Keratinocyte (primary cell): ENCODE results near the gene RBM47. TPM values are rescaled to one million over a fixed set of nuclear protein-coding genes. Genes with fewer than 3 reads are reported as not detected.

Experiments
- DNase-seq: peaks from one replicate; pipeline ENCODE4 v3.0.0-alpha.2; 2011; ENCODE audit warnings: low read depth, missing footprints, low spot score
- FAIRE-seq: peaks from 2 replicates; lab custom pipeline; 2011; peaks lifted over from hg19 to GRCh38; lab: Jason Lieb, UNC
- H2AFZ ChIP-seq: 2 replicates; pipeline ENCODE4 v1.6.0; 2012; ENCODE audit warnings: low read length, control low read depth, inconsistent platforms; ENCODE audit not compliant: control insufficient read depth
- H3K27ac ChIP-seq: 2 replicates; pipeline ENCODE4 v1.5.1; 2011; ENCODE audit warnings: low read length; ENCODE audit not compliant: control insufficient read depth, insufficient read depth
- H3K27me3 ChIP-seq: 3 replicates; pipeline ENCODE4 v1.6.0; 2011; ENCODE audit warnings: low read length; ENCODE audit not compliant: control insufficient read depth, insufficient read depth; ENCODE audit errors: extremely low read depth
- H3K36me3 ChIP-seq, 2 experiments: 2 replicates in 1 of 2; 3 replicates in 1 of 2; pipeline ENCODE4 v1.5.1; 2011; ENCODE audit warnings: low read length in 2 of 2, mild to moderate bottlenecking in 1 of 2; ENCODE audit not compliant: control insufficient read depth in 2 of 2, insufficient read depth in 2 of 2; ENCODE audit errors: extremely low read depth in 1 of 2
- H3K4me1 ChIP-seq: 3 replicates; pipeline ENCODE4 v1.5.1; 2011; ENCODE audit warnings: low read length; ENCODE audit not compliant: control insufficient read depth, insufficient read depth; ENCODE audit errors: extremely low read depth
- H3K4me2 ChIP-seq: 3 replicates; pipeline ENCODE4 v1.6.0; 2011; ENCODE audit warnings: low read depth, low read length; ENCODE audit not compliant: control insufficient read depth, insufficient read depth; ENCODE audit errors: extremely low read depth
- H3K4me3 ChIP-seq, 3 experiments: fragments of 200-600 bp in 1 of 3; sonication (generic) in 1 of 3; 2 replicates in 2 of 3; 3 replicates in 1 of 3; pipeline ENCODE4 v1.5.1; 2011 to 2016; ENCODE audit warnings: low read length in 3 of 3, mild to moderate bottlenecking in 3 of 3, control low read depth in 2 of 3, inconsistent platforms in 1 of 3, low read depth in 1 of 3, mixed read lengths in 1 of 3, mixed run types in 1 of 3, moderate library complexity in 1 of 3; ENCODE audit not compliant: control insufficient read depth in 2 of 3, insufficient read depth in 2 of 3; ENCODE audit errors: extremely low read depth in 1 of 3
- H3K79me2 ChIP-seq: 2 replicates; pipeline ENCODE4 v1.6.0; 2012; ENCODE audit warnings: low read length; ENCODE audit not compliant: control insufficient read depth, insufficient read depth
- H3K9ac ChIP-seq: 3 replicates; pipeline ENCODE4 v1.6.0; 2011; ENCODE audit warnings: low read length; ENCODE audit not compliant: control insufficient read depth, insufficient read depth; ENCODE audit errors: extremely low read depth
- H3K9me1 ChIP-seq: 3 replicates; pipeline ENCODE4 v1.6.0; 2011; ENCODE audit warnings: low read length; ENCODE audit not compliant: control insufficient read depth, insufficient read depth; ENCODE audit errors: extremely low read depth
- H3K9me3 ChIP-seq: 2 replicates; pipeline ENCODE4 v1.5.1; 2012; ENCODE audit warnings: low read depth, low read length; ENCODE audit not compliant: control insufficient read depth
- H4K20me1 ChIP-seq: 3 replicates; pipeline ENCODE4 v1.6.0; 2011; ENCODE audit warnings: low read length; ENCODE audit not compliant: control insufficient read depth, insufficient read depth; ENCODE audit errors: extremely low read depth
- EZH2 ChIP-seq: IDR thresholded peaks from one replicate; pipeline ENCODE4 v1.6.1; 2012; ENCODE audit warnings: inconsistent platforms, mild to moderate bottlenecking, low read length, moderate library complexity
- dilution Hi-C: fragments of 300-500 bp; cut with MboI; formaldehyde crosslinking; loops from one replicate; pipeline ENCODE4 v1.7.0; 2020; ENCODE audit warnings: low sequenced_read_pairs; ENCODE audit not compliant: extremely low pct_ligation_motif_present
- polyA plus RNA-seq, 5 experiments: library from polyadenylated mRNA; depleted of rRNA in 3 of 5; stranded (reverse) in 3 of 5; stranded (forward) in 1 of 5; unstranded in 1 of 5; fragments of >200 nt; gene quantifications; 1 replicate in 1 of 5; 2 replicates in 3 of 5; 3 replicates in 1 of 5; pipeline versions ENCODE4 v1.2.1 to v1.2.3, GENCODE V29; 2011 to 2012; ENCODE audit warnings: missing spikeins in 2 of 5, low read depth in 1 of 5, low replicate concordance in 1 of 5
- TF ChIP-seq, protein P1 (sequence below), 3 experiments: IDR thresholded peaks in 1 of 3; conservative IDR thresholded peaks in 1 of 3; optimal IDR thresholded peaks in 1 of 3; 2 replicates in 2 of 3; 3 replicates in 1 of 3; pipeline versions ENCODE3 to v1.5.1; 2011; ENCODE audit warnings: low read length in 3 of 3, mild to moderate bottlenecking in 3 of 3, moderate library complexity in 2 of 3, control low read depth in 1 of 3, inconsistent platforms in 1 of 3; ENCODE audit not compliant: insufficient read depth in 2 of 3; ENCODE audit errors: extremely low read depth in 1 of 3

The RBM47 gene
- polyA plus RNA-seq, 1 donor (not counting 4 experiments of a cell fraction or from before 2014, with no cell fraction given): 6.9 TPM

DNA sequence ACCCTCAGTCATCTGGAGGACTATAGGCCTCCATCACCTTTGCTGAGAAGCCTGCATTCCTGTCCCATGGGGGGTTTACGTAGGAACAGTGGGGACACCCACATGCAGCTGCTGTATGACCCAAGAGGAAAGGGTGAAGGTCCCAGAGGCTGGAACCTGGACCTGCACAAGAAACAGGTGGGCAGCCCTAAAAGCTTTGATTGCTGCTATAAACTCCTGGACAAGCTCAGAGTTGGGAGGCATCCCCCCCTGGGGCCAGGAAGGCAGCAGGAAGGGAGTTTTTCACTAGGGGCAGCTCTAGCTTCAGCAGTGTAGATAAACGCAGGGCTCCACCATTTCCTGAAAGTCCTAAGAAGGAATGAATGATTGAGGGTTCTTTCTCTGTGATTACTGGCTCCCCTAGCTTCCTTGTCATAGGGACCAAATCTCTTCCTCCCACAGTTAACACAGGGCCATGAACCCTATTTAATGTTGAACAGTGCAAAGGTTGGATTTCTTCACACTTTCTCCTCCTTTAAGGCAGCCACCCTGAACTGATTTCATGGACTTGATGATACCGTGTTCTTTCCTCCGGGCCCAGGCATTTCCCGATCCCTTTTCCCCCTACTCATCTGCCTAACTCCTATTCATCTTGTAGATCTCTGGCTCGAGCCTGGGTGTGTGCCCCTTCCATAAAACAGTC, 210.3 kb downstream of the RBM47 start:
- no peaks in the 10 kb centered on the region for H3K4me1 ChIP-seq
- no peak for TF ChIP-seq EZH2
- TF ChIP-seq, protein P1, sequence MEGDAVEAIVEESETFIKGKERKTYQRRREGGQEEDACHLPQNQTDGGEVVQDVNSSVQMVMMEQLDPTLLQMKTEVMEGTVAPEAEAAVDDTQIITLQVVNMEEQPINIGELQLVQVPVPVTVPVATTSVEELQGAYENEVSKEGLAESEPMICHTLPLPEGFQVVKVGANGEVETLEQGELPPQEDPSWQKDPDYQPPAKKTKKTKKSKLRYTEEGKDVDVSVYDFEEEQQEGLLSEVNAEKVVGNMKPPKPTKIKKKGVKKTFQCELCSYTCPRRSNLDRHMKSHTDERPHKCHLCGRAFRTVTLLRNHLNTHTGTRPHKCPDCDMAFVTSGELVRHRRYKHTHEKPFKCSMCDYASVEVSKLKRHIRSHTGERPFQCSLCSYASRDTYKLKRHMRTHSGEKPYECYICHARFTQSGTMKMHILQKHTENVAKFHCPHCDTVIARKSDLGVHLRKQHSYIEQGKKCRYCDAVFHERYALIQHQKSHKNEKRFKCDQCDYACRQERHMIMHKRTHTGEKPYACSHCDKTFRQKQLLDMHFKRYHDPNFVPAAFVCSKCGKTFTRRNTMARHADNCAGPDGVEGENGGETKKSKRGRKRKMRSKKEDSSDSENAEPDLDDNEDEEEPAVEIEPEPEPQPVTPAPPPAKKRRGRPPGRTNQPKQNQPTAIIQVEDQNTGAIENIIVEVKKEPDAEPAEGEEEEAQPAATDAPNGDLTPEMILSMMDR (optimal IDR thresholded peaks at IDR 0.05 in 1 of 3, IDR thresholded peaks at IDR 0.05 in 1 of 3, conservative IDR thresholded peaks at IDR 0.05 in 1 of 3; ENCODE audit: extremely low read depth in 1 of 3, insufficient read depth in 2 of 3, low read length in 3 of 3): no peak
- no peaks in the 10 kb centered on the region for H3K36me3 ChIP-seq
- H2AFZ ChIP-seq: no peak overlapping the region
- H3K27ac ChIP-seq: no peak overlapping the region
- no peaks in the 10 kb centered on the region for H4K20me1 ChIP-seq
- no peak for FAIRE-seq
- no peak overlapping the region for H3K4me2 ChIP-seq
- H3K27me3 ChIP-seq: no peaks in the 10 kb centered on the region
- no peaks in the 10 kb centered on the region for H3K9me3 ChIP-seq
- H3K4me3 ChIP-seq: no peak overlapping the region
- no peak for DNase-seq
- no peaks in the 10 kb centered on the region for H3K79me2 ChIP-seq
- H3K9ac ChIP-seq: no peak overlapping the region
- dilution Hi-C loops: no loop called here
- H3K9me1 ChIP-seq: no peaks in the 10 kb centered on the region

DNA sequence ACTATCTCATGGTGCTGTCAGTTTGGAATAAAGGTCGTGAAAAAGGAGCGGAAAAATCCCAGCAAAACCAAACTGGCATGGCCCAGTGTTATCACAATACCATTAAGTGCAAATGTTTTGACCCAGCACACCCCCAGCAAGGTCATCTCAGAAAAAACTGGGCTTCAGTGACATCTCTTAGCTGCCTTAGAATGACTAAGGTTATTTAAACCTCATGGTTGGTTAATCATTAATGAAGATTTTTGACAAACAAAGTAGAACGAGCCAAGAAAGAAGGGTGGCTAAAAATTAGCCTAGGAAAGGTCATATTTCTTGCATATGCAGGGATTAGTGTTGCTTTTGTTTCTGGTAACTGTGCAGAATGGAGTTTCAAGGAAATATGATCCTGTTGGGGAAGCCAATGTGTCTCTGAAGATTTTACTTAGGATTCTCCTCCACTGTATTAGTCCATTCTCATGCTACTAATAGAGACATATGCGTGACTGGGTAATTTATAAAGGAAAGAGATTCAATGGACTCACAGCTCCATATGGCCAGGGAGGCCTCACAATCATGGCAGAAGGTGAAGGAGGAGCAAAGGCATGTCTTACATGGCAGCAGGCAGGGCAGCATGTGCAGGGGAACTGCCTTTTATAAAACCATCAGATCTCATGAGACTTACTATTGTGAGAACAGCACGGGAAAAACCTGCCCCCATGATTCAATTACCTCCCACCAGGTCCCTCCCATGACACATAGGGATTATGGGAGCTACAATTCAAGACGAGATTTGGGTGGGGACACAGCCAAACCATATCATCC, 211.0 kb downstream of the RBM47 start:
- no peaks in the 10 kb centered on the region for H3K4me1 ChIP-seq
- DNase-seq: no peak
- no peak for FAIRE-seq
- H3K4me2 ChIP-seq: no peak overlapping the region
- H3K36me3 ChIP-seq: no peaks in the 10 kb centered on the region
- dilution Hi-C loops: no loop called here
- H3K27me3 ChIP-seq: no peaks in the 10 kb centered on the region
- H3K4me3 ChIP-seq: no peak overlapping the region
- no peaks in the 10 kb centered on the region for H4K20me1 ChIP-seq
- no peak overlapping the region for H3K9ac ChIP-seq
- no peaks in the 10 kb centered on the region for H3K79me2 ChIP-seq
- H2AFZ ChIP-seq: no peak overlapping the region
- H3K9me3 ChIP-seq: no peaks in the 10 kb centered on the region
- no peaks in the 10 kb centered on the region for H3K9me1 ChIP-seq
- TF ChIP-seq EZH2: no peak
- TF ChIP-seq, protein P1 (optimal IDR thresholded peaks at IDR 0.05 in 1 of 3, IDR thresholded peaks at IDR 0.05 in 1 of 3, conservative IDR thresholded peaks at IDR 0.05 in 1 of 3; ENCODE audit: extremely low read depth in 1 of 3, insufficient read depth in 2 of 3, low read length in 3 of 3): no peak
- H3K27ac ChIP-seq: no peak overlapping the region
